IMR-90 (cell line): Measurements from ENCODE around the gene MUTYH. TPM values are rescaled to one million over a fixed set of nuclear protein-coding genes. Genes with fewer than 3 reads are reported as not detected.

Source experiments
- ATAC-seq: fragments of 200-7000 bp; cut with Tn5 transposase; 2 replicates; pipeline ENCODE4 v1.9.1; 2020; ENCODE audit warnings: low read depth, mild to moderate bottlenecking, moderate library complexity
- BruUV-seq: library from RNA; stranded (reverse); fragments of 400-500 nt; replicated peaks from 2 replicates; lab custom pipeline; 2021; lab: Mats Ljungman, UMichigan
- CTCF ChIA-PET: fragments of 300-600 bp; formaldehyde crosslinking; extraction: SDS; loops from one replicate; lab custom pipeline; 2021; ENCODE audit warnings: antibody characterized with exemption; lab: Yijun Ruan, JAX
- POLR2A ChIA-PET: fragments of 300-600 bp; sonication (Branson Sonifier 250); formaldehyde crosslinking; loops from one replicate; lab custom pipeline; 2022; ENCODE audit warnings: antibody characterized with exemption; ENCODE audit not compliant: unreplicated experiment; lab: Charles Lee
- DNase-seq: peaks from one replicate; pipeline ENCODE4 v3.0.0; 2013
- H2AFZ ChIP-seq: replicated peaks from 2 replicates; pipeline ENCODE3; 2013; ENCODE audit warnings: low read length, mild to moderate bottlenecking; ENCODE audit not compliant: poor library complexity
- H2AK5ac ChIP-seq: 2 replicates; pipeline ENCODE4 v1.6.1; 2013; ENCODE audit warnings: low read depth, low read length, inconsistent platforms
- H2AK9ac ChIP-seq: replicated peaks from 2 replicates; pipeline ENCODE3; 2013; ENCODE audit warnings: mild to moderate bottlenecking, low read depth, low read length, moderate library complexity; ENCODE audit not compliant: poor library complexity
- H2BK120ac ChIP-seq: 2 replicates; pipeline ENCODE4 v1.6.1; 2013; ENCODE audit warnings: low read depth, low read length, inconsistent platforms
- H2BK15ac ChIP-seq: 3 replicates; pipeline ENCODE4 v1.6.1; 2013; ENCODE audit warnings: low read depth, low read length, inconsistent platforms
- H2BK20ac ChIP-seq: 2 replicates; pipeline ENCODE4 v1.6.1; 2013; ENCODE audit warnings: low read depth, mild to moderate bottlenecking, inconsistent platforms, low read length, moderate library complexity
- H2BK5ac ChIP-seq: 2 replicates; pipeline ENCODE4 v1.6.1; 2013; ENCODE audit warnings: mild to moderate bottlenecking, low read depth, low read length, inconsistent platforms; ENCODE audit not compliant: poor library complexity, severe bottlenecking
- H3K14ac ChIP-seq: replicated peaks from 2 replicates; pipeline ENCODE4 v1.6.1; 2013; ENCODE audit warnings: low read depth, low read length, inconsistent platforms
- H3K18ac ChIP-seq: 2 replicates; pipeline ENCODE4 v1.6.1; 2013; ENCODE audit warnings: low read depth, low read length, control low read depth
- H3K23ac ChIP-seq: 2 replicates; pipeline ENCODE4 v1.6.1; 2013; ENCODE audit warnings: low read depth, low read length, inconsistent platforms
- H3K27ac ChIP-seq: 2 replicates; pipeline ENCODE4 v1.5.1; 2013; ENCODE audit warnings: mild to moderate bottlenecking, control low read depth, low read length; ENCODE audit not compliant: insufficient read depth
- H3K27me3 ChIP-seq: 2 replicates; pipeline ENCODE4 v1.6.1; 2013; ENCODE audit warnings: low read length; ENCODE audit not compliant: control insufficient read depth, insufficient read depth
- H3K36me3 ChIP-seq: 2 replicates; pipeline ENCODE4 v1.6.1; 2013; ENCODE audit warnings: low read length, mixed read lengths; ENCODE audit not compliant: control insufficient read depth, insufficient read depth
- H3K4ac ChIP-seq: 2 replicates; pipeline ENCODE4 v1.6.1; 2013; ENCODE audit warnings: low read depth, low read length, inconsistent platforms
- H3K4me1 ChIP-seq: 2 replicates; pipeline ENCODE4 v1.6.1; 2013; ENCODE audit warnings: low read length, mixed read lengths; ENCODE audit not compliant: control insufficient read depth, insufficient read depth
- H3K4me2 ChIP-seq: 2 replicates; pipeline ENCODE4 v1.6.1; 2013; ENCODE audit warnings: low read depth, mild to moderate bottlenecking, control low read depth, low read length, moderate library complexity
- H3K4me3 ChIP-seq: 2 replicates; pipeline ENCODE4 v1.5.1; 2013; ENCODE audit warnings: low read depth, mild to moderate bottlenecking, control low read depth, low read length, moderate library complexity; ENCODE audit not compliant: insufficient read depth
- H3K56ac ChIP-seq: 2 replicates; pipeline ENCODE4 v1.6.1; 2013; ENCODE audit warnings: low read length, inconsistent platforms; ENCODE audit not compliant: insufficient read depth; ENCODE audit errors: extremely low read depth
- H3K79me1 ChIP-seq, 2 experiments: 2 replicates each; pipeline ENCODE4 v1.6.1; 2013; ENCODE audit warnings: low read length in 2 of 2, inconsistent platforms in 1 of 2, low read depth in 1 of 2
- H3K9ac ChIP-seq: 2 replicates; pipeline ENCODE4 v1.6.1; 2013; ENCODE audit warnings: low read depth, low read length, control low read depth
- H3K9me1 ChIP-seq: 2 replicates; pipeline ENCODE4 v1.6.1; 2013; ENCODE audit warnings: low read length, inconsistent platforms; ENCODE audit not compliant: insufficient read depth
- H3K9me3 ChIP-seq: 2 replicates; pipeline ENCODE4 v1.6.1; 2013; ENCODE audit warnings: low read length; ENCODE audit not compliant: control insufficient read depth, insufficient read depth
- H4K20me1 ChIP-seq: 2 replicates; pipeline ENCODE4 v1.6.1; 2013; ENCODE audit warnings: low read length, inconsistent platforms; ENCODE audit not compliant: insufficient read depth
- H4K5ac ChIP-seq: 2 replicates; pipeline ENCODE4 v1.6.1; 2013; ENCODE audit warnings: mild to moderate bottlenecking, low read depth, low read length, control low read depth
- H4K8ac ChIP-seq, 2 experiments: 2 replicates each; pipeline ENCODE4 v1.6.1; 2013; ENCODE audit warnings: low read depth in 2 of 2, low read length in 2 of 2, control low read depth in 1 of 2, inconsistent platforms in 1 of 2
- H4K91ac ChIP-seq: 2 replicates; pipeline ENCODE4 v1.6.1; 2013; ENCODE audit warnings: low read depth, low read length, inconsistent platforms; ENCODE audit not compliant: insufficient read depth
- BHLHE40 ChIP-seq: fragments of 150-350 bp; IDR thresholded peaks from 2 replicates; pipeline ENCODE4 v1.6.1; 2016; ENCODE audit warnings: mild to moderate bottlenecking, low read depth, low read length
- MAFK ChIP-seq: IDR thresholded peaks from 2 replicates; pipeline ENCODE4 v1.6.1; 2012; ENCODE audit warnings: low read depth, low read length, improper control_type of control experiment
- MAZ ChIP-seq: IDR thresholded peaks from 2 replicates; pipeline ENCODE4 v1.6.1; 2012; ENCODE audit warnings: low read depth, mild to moderate bottlenecking, low read length, improper control_type of control experiment, moderate library complexity, borderline replicate concordance
- NFE2L2 ChIP-seq: fragments of 150-350 bp; IDR thresholded peaks from 2 replicates; pipeline ENCODE4 v1.6.1; 2016; ENCODE audit warnings: low read depth, mild to moderate bottlenecking, low read length
- POLR2A ChIP-seq: IDR thresholded peaks from 2 replicates; pipeline ENCODE4 v1.6.1; 2012; ENCODE audit warnings: mild to moderate bottlenecking, low read depth, low read length
- RAD21 ChIP-seq: IDR thresholded peaks from 2 replicates; pipeline ENCODE4 v1.6.1; 2012; ENCODE audit warnings: low read length, improper control_type of control experiment
- RCOR1 ChIP-seq: IDR thresholded peaks from 2 replicates; pipeline ENCODE4 v1.6.1; 2012; ENCODE audit warnings: mild to moderate bottlenecking, low read length, improper control_type of control experiment; ENCODE audit not compliant: insufficient replicate concordance
- RFX5 ChIP-seq: IDR thresholded peaks from 2 replicates; pipeline ENCODE4 v1.8.0; 2012; ENCODE audit warnings: low read depth, mild to moderate bottlenecking, low read length, moderate library complexity
- WGBS, 2 experiments: methylation state at CpG; one replicate each; pipeline versions ENCODE4 v1.1.5 to v1.1.7; 2013; ENCODE audit warnings: missing lambda C conversion rate in 2 of 2; ENCODE audit not compliant: insufficient read length in 1 of 2; ENCODE audit errors: extremely low coverage in 2 of 2; 5-methylcytosine and 5-hydroxymethylcytosine counted together
- dilution Hi-C: fragments of 300-500 bp; cut with HindIII; formaldehyde crosslinking; loops from one replicate; pipeline ENCODE4 v1.14.3; 2018; ENCODE audit warnings: low sequenced_read_pairs; ENCODE audit not compliant: unreplicated experiment
- in situ Hi-C: fragments of 300-500 bp; cut with MboI; formaldehyde crosslinking; loops from 3 replicates; pipeline ENCODE4 v1.14.3; 2019; ENCODE audit warnings: low sequenced_read_pairs, inconsistent platforms, mixed read lengths
- intact Hi-C: fragments of 100-400 bp; cut with micrococcal nuclease; formaldehyde crosslinking; loops from 2 replicates; pipeline ENCODE4 v1.10.0; 2022
- polyA plus RNA-seq, 3 experiments: library from polyadenylated mRNA; depleted of rRNA; stranded (reverse); fragments of >200 nt; gene quantifications; 2 replicates each; pipeline ENCODE4 v1.2.3, GENCODE V29; 2012; ENCODE audit warnings: low replicate concordance in 1 of 3
- total RNA-seq: library from RNA; depleted of rRNA; stranded (reverse); fragments of >200 nt; gene quantifications from 2 replicates; pipeline ENCODE4 v1.2.3, GENCODE V29; 2012

MUTYH gene
- total and polyA plus RNA-seq, 2 of the 4 experiments (the other 2 are of a cell fraction), result 9.1 to 14.6 TPM

DNA sequence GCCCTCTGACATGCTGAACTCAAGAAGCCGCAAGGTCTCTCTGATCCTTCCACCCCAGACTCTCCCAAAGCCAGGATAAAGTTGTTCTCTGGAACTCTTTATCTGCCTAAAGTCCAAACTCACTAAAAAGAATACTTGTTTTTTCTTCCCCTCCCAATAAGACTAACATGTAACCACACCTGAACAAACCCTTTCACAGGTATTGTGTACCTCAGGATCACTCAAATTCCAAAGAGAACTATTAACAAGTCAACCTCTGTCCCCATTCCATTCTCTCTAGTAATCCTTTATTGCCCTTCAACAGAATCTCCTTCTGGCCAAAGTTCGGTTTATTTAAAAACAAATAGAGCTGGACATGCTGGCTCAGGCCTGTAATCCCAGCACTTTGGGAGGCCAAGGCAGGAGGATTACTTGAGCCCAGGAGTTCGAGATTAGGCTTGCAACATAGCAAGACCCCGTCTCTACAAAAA, 4.3 kb downstream of the MUTYH start:
- CTCF ChIA-PET, result no interaction called here

More for the DNA sequence above, 4.3 kb downstream of the MUTYH start:
- BruUV-seq, result no TSS peak
- Histone ChIP-seq H3K4me3 (no peak overlapping the region), H2AFZ (no peak overlapping the region), H4K8ac (no peak overlapping the region), H3K14ac (no peak overlapping the region), H3K4me2 (no peak overlapping the region), H3K27ac (no peak overlapping the region), H4K91ac (no peak overlapping the region), H3K27me3 (no peaks in the 10 kb centered on the region), H2BK20ac (no peak overlapping the region), H3K79me1 (peaks cover 11 to 22% of the 10 kb centered on the region in 2 experiments), H2BK5ac (no peak overlapping the region), H2AK5ac (no peak overlapping the region), H3K23ac (no peak overlapping the region), H3K9me3 (no peaks in the 10 kb centered on the region), H3K18ac (no peak overlapping the region), H3K9ac (no peak overlapping the region), H2BK15ac (no peak overlapping the region), H4K5ac (no peak overlapping the region), H3K56ac (no peak overlapping the region), H3K4me1 (peaks cover 5% of the 10 kb centered on the region; the same call in 1 of the 2 replicates), H3K9me1 (peaks cover 8% of the 10 kb centered on the region), H3K36me3 (peaks cover 15% of the 10 kb centered on the region), H3K4ac (no peak overlapping the region), H2AK9ac (no peak overlapping the region), H2BK120ac (no peak overlapping the region), H4K20me1 (no peaks in the 10 kb centered on the region; the same call in 1 of the 2 replicates)
- POLR2A ChIA-PET, result no interaction called here
- TF ChIP-seq NFE2L2, result no peak
- no peak for TF ChIP-seq MAZ
- no peak for TF ChIP-seq RCOR1
- no peak for TF ChIP-seq RAD21
- TF ChIP-seq BHLHE40, result no peak
- TF ChIP-seq MAFK, result no peak
- TF ChIP-seq POLR2A, result no peak
- no peak for TF ChIP-seq RFX5
- intact Hi-C loops, result no loop called here
- dilution Hi-C loops, result no loop called here
- ATAC-seq (no peak), DNase-seq (no peak)
- in situ Hi-C loops, result no loop called here
- WGBS, 2 experiments, result 88% methylated on average over 2 of the region's 4 CpGs; no CpG with 5 or more reads in 1 of the 2 experiments
